Renal cortical epithelial cell (primary cell): ENCODE measurements around the gene TTC7B. TPM values are rescaled to one million over a fixed set of nuclear protein-coding genes. Genes with fewer than 3 reads are reported as not detected.
A peak's percentile ranks its signal among the peaks of the same experiment; 100 is the strongest.

ENCODE experiments used
- DNase-seq: peaks from one replicate; pipeline ENCODE4 v3.0.0-alpha.2; 2011; ENCODE audit warnings: low read depth
- total RNA-seq: library from RNA; depleted of rRNA; stranded (reverse); fragments of >200 nt; gene quantifications from 2 replicates; pipeline ENCODE4 v1.2.3, GENCODE V29; 2014

The TTC7B gene
- total RNA-seq, 1 donor from 2014 or later: 27.1 TPM

DNA sequence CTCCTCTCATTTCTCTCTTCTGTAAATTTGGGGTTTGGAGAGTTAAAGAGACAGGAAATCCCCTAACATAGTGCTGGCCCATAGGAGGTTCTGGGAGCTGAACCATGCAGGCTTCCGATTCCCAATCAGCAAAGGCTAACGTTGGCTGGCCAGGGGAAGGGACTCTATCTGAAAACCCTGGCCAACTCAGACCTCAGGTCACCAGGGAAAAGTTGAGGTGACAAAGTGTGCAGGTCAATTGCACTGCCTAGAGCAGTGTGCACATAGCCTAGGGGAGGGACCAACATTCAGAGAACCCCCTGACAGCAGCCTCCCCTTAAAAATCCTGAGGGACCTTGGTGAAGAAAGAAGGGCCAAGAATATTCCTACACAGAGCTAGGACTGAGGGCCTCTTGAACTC is 38.9 kb downstream of the TTC7B start:
- no peak for DNase-seq

DNA sequence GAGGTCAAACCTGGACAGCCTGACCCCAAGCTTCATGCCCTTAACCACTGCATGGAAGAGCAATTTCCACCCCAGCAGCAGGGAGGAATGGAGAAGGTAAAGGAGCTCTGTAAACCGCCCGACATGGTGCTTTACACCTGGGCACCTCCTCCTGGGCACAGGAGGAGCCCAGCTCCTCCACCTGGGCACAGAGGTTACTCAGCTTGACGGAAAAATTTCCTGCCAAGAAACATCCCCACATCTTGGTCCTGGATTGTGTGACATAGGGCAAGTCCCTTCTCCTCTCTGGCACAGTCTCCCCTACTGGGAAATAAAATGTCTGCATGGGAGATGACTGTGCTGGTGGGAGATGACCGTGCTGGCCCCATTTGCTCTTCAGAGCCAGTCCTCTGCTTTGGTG is 40.8 kb downstream of the TTC7B start:
- no peak for DNase-seq

DNA sequence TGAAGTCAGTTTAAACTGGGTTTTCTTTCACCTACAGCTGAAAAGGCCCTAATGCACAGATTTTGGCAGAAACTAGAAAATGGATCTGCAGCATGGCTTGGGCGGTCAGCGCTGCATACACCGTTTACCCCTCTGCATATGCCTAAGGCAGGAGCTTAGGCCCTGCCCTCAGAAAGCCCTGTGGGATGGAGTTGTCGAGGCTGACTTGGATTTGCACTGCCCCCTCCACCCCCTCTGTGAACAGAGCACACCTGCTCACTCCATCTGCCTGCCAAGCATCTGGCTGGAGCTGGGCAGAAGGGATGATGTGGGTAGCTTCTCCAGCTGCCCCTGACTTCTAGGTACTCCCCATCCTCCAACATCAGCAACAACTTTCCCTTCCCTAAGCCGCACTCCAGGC is 41.9 kb downstream of the TTC7B start:
- no peak for DNase-seq

DNA sequence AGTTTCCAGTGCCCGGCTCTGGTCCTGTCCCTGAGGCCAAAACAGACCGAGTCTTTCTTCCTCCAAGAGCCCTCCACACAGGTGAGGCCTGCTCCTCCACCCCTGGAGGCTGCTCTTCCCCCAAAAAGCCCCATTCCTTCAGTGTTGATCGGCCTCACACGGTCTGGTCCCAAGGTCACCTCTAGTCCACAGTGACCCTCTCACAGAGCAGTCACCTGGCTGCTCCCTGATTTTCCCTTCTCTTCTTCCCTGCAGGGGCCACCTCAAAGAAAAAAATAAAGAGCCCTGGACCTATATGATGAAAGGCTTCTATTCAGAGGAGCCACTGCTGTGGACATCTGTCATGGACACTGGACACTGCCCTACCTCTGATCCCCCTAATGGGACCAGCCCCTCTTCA is 42.5 kb downstream of the TTC7B start:
- no peak for DNase-seq

DNA sequence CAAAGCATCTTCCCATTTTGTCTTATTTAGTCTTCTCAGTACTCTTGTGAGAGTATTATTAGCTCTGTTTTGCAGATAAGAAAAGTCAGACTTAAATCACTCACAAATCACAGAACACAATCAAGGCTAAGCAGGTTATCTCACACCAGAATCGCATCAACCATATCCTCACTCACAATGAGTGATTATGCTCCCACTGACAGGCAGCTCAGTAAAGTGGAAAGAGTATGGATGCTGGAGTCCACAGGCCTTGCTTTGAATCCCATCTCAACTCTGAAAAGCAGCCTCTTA is 43.1 kb downstream of the TTC7B start:
- DNase-seq: no peak

DNA sequence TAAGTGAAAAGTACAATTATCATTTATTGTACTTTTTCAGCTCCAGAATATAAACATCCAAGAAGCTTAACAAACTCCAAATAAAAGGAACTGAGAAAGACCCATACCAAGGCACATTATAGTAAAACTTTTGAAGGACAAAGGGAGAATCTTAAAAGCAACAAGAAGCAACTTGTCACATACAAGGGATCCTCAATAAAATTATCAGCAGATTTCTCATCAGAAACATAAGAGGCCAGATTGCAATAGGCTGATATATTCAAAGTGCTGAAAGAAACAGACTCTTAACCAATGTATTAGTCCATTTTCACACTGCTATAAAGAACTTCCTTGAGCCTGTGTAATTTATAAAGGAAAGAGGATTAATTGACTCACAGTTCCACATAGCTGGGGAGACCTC is 48.3 kb downstream of the TTC7B start:
- DNase-seq: no peak

DNA sequence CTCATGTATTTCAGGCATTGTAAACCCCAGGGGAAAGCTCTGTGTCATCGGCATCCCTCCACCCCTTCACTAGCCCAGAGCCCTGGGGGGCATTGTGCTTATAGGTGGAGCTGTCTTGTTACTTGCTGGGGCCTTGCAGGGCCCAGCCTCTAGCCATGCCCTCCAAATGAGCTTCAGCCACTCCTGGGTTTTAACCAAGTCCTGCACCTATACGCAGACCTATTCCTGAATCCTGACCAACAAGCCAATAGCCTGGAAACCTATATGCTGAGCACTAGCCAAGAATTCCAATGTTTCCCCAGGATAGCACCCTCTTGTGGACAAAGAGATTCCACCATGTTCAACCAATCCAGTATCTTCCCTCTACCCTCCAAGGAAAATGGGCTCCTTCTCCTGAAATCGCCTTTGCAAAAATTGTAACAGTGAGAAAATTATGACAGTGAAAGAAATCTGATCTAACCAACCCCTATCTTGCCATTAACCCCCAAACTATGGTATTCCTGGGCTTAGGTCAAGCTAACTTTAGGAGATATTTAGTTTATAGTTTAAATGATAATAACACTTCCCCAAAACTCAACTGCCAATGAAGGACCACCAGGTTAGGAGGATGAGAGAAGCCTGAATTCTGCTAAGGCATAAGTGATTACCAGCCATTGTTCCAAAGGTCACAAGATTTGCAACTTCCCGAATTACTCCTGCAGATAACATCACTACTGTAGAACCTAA is 55.5 kb downstream of the TTC7B start:
- DNase-seq: peak; percentile 39

DNA sequence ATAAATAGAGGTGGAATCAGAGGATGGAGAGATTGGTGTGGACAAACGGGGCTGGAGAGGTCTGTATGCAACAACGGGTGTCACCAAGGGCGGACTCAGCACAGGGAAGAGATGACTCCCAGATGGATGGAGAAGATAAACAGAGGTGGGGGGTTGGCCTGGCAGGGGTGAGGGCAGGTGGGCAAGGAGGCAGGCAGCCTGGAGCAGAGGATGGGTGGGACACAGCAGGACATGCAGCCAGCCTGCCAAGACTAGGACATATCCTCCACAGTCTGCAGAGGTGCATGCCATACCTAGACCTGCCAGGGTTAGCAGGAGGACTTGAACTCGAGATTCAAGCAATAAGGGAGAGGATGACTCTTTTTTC is 56.2 kb downstream of the TTC7B start:
- no peak for DNase-seq

DNA sequence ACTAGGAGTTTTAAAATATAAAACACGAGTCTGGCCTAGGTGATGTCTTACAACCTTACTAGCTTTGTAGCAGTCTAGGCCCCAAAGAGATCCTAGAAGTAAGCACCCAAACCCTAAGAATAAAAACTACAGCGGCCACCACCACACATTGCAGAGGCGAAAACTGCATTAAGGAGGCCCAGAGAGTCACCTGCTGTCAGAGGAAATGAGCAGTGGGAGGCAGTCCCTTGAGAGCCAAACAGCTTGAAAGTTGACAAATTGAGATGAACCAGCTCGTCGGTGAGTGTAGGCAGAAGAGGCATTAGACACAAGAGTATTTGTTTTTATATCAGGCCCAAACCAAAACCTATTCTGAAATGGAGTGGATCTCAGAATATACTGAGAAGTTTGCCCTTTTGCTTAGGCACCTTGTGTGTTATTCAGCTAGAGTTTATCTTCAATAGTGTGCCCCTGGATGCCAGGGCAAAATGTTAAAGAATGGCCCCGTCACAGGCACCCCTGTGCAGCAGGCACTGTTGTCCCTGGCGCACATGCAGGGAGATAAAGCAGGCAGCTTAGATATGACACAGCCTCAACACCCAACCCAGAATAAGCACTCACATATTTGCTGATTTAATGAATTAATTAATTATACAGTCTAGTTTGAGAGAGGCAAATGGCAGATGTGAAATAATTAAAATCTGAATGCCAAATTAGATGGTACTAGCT is 56.7 kb downstream of the TTC7B start:
- DNase-seq: no peak

DNA sequence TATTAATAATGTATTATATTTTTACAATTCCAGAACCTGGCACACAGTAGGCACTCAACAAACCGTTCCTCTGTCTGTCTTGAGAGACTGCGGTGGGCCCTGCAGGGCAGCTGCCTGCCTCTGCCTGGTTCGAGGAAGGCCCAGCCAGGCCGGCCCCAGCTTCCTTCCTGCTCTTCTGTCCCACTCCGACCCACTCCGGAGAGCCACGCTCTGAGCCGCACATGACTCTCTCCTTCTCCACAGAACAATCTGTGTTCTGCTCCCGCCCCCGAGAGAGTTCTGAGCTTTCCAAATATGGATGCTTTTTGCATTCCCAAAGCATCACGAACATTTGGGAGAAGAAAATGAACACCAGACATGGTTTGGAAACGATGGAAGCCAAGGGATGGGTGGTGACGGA is 57.3 kb downstream of the TTC7B start:
- no peak for DNase-seq

DNA sequence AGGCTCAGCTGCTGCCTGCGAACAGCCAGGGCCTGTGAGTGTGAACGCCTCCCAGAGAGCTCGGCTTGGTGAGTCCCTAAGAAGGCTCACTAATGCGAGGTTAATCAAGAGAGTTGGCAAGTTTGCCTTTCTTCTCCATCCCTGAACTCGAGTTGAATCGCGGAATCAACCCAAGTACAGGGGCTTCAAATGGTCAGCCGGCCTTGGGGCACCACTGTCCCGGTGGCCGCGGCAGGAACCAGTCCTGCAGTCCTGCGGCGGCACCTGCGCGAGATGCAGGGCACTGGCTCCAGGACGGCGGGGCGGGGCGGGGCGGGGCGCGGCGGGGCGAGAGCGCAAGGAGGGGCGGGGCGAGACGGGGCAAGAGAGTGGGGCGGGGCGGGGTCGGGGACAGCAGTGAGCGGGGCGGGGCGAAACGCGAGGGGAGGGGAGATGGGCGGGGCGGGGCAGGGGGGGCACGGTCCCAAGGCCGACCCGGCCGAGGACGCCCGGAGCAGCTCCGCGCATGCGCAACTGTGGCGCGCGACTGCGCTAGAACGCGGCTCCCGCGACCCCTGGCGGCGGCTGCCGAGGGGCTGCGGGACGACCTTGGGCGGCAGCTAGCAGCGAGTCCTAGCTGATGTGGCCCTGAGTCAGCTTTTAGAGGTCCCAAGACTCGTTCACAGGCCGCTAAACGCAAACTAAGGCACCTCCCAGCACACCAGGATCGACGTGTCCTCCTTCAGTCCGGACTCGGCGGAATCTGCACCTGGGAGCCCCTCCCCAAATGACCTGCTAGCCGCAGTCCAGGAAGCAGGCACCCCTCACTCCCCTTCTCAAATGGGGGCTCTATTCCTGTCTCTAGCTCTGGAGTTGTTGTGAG is 58.0 kb downstream of the TTC7B start:
- peak; percentile 73 for DNase-seq

DNA sequence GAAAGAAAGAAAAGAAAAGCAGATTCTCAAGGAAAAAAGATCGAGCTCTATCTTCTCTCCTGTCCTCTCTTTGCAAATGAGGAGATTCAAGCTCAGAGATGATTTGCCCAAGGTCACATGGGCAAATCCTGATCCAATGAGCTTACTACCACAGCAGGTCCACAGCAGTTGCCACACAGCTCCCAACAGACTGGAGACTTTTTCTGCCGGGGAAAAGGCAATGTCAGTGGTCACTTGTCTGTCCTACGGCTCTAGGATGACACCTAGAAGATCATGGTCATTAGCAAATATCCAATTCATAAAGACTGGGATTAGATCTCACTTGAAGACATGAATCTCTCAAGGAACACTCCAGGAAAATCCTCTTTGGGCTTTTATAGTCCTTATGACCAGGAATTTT is 58.8 kb downstream of the TTC7B start:
- DNase-seq: no peak

DNA sequence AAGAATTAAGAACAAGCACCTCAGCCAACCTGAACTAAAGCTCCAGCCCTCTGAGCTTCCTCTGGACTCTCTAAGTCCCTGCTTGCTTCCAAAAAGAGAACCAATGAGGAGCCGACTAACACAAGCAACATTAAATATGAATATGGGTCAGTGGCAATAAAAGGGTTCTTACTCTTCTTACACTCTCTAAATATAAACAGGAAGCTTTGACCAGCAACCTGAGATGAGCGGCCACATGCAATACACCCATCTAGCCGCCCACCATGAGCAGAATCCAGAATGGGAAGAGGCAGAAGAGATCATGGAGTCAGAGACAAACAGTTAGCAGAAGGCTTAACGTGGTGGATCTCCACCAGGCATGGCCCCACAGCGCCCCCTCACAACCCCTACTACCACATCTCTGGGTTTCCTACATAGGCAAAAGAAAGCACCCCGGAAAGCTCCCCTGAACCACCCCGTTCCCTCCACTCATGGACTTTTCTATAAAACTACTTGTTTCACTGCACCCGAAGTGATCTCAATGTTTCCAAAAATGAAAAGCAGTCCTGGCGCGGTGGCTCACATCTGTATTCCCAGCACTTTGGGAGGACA is 59.4 kb downstream of the TTC7B start:
- no peak for DNase-seq

DNA sequence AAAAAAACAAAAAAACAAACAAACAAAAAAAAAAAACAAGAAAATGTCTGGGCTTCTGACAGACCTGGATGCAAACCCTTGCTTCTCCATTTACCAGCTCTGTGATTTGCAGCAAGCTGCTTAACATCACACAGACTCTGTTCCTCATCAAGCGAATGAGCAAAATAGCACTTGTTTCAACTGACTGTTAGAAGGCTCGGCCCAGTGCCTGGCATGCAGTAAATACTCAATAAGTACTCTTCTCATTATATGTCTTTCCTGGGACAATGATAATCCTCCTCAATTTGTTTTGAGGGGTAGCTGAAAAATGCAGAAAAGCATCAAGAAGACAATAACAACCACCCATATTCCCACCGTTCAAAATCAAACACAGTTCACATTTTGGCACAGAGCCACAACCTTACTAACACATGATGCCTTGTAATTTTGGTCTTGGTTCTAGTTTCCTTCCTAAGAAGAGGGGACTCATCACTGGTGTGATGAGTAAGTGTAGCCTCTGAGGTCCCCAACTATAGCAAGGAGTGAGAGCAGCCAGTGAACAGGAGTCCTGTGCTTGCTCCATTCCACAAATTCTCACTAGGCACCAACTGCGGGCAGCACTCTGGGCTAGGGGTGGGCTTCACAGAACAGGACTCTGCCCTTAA is 60.4 kb downstream of the TTC7B start:
- no peak for DNase-seq

DNA sequence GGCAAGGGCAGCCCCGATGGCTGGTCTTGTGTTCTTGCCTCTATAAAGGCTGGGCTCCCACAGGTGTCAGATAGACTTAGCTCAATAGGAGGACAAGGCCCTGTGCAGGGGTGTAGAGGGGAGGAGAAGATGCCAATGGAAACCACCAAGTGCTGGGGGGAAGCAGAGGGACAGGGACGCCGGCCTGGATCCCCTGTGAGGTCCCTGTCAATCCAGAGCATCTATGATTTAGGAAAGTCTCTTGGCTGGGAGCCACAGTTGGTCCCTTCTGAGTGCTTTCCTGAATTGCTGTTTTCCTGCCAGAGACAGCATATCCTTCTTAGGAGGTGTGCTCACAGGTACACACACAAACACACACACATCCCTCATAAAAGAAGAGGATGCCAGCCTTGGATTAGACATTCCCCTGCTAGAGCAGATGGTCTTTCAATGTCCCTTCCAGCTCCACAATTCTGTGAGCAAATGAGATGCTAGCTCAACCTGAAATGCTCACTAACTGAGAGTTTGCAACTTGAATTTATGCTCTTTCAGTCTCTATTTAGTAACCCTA is 62.7 kb downstream of the TTC7B start:
- DNase-seq: no peak

DNA sequence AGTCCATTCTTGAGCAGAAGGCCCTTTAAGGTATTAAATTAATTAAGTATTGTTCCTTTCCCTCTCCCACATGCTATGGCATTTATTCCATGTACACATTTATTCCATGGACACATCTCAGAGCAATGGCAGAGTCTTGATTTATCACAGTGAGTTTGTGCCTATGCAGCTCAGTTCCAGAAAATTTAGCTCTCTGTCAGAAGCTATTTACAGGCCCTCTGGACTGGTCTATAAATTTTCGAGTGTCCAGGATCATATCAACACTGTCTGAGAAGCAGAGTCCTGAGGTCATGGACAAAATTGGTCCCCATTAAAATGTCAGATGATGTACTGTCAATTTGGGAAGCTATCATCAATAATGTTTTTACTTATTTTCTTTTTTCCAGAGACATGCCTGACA is 65.5 kb downstream of the TTC7B start:
- DNase-seq: no peak

DNA sequence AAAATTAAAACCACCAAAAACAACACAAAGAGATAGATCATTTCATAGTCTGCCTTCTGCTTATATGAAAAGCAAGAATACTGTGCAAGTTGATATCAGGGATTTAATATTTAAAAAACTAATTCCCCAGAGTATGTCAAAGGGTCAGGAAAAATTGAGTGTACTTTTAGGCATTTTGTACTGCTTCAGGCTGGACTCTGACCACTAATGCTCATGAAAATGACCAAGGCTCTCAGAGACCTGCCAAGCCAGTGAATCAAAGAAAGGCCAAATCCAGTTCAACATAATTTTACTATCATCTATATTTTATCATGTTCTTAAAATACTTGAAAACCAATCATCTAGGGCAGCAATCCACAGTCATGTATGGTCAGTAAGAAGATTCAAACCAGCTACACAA is 66.0 kb downstream of the TTC7B start:
- DNase-seq: no peak

DNA sequence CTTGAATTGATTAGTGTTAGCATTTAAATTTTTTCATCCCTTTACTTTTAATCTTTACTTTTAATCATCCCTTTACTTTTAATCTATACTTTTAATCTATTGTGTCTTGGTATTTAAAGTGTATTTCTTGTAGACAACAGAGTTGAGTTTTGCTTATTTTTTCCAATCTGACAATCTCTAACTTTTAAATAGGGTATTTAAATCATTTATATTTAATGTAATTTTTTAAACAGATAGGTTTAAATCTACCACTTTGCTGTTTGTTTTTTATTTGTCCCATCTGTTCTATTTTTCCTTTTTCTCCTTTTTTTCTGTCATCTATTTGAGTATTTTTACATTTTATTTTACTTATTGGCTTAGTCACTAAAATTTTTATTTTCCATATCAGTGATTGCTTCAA is 68.3 kb downstream of the TTC7B start:
- DNase-seq: no peak

DNA sequence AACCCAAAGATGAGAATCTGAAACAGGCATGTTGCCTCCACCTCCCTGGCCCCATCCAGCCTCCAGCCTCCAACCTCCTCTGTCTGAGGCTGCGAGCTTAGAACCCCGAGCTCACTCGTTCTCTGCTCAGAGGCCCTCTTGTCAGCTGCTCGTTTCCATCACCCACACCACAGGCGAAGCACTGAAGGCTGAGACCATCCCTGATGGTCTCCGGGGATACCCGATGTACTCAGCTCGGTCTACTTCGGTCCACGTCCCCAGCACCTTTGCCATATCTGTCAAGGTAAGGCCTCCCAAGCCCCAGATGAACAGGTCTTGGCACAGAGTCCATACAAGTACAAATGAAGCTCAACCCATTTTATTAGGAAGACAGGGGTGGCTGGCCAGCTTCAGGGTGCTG is 72.4 kb downstream of the TTC7B start:
- no peak for DNase-seq

DNA sequence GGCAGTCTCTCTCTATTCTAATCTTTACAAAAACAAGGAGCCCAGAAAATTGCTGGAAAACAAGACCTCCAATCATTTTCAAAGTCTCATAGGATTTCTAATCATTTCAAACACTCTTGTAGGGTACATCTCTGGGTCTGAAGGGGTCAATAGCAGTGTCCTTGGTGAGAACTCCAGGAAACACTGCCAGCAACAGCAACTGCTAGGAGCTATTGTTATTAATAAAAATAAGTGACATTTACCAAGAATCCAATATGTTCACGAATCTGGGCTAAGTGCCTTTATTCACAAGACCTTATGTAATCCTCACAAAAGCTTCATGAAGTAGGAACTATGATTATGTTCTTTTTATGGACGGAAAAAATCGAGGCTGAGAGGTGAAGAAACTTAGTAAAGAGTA is 72.8 kb downstream of the TTC7B start:
- no peak for DNase-seq

DNA sequence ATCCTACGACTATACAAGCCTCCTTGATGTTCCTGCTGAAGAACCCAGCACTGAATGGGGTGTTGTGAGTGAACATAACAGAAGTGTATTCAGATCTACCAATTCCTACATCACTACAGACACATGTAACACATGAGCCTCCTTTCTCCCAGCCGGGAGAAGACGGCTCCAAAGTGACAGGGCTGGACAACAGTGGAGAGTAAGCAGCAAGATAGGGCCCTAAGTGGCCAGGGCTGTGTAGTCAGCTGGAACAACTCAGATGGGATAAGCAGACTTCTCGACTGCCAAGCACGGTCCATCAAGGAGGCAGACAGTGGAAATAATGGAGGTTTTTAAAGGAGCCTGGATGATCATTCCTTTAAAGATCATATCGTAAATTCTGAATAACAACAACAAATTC is 73.5 kb downstream of the TTC7B start:
- no peak for DNase-seq

DNA sequence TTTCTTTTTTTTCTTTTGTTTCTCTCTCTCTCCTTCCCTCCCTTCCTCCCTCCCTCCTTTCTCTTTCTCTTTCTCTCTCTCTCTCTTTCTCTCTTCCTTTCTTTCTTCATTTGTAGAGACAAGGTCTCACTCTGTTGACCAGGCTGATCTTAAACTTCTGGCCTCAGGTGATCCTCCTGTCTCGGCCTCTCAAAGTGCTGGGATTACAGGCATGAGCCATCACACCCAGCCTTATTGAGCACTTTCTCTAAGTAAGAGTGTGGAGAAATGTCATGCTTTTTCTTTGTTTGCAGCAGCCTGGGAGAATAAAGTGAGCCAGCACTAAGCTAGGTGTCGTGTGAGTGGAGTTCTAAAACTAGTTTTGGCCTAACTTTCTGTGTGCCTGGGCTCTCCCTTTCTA is 74.0 kb downstream of the TTC7B start:
- no peak for DNase-seq
